ENCODE data around the gene IQGAP2. TPM values are rescaled to one million over a fixed set of nuclear protein-coding genes. Genes with fewer than 3 reads are reported as not detected.

IQGAP2 gene
- total RNA-seq, 3 donors from 2014 or later (not counting 1 experiment from before 2014, with no cell fraction given), result 172 to 218 (median 207) TPM

DNA sequence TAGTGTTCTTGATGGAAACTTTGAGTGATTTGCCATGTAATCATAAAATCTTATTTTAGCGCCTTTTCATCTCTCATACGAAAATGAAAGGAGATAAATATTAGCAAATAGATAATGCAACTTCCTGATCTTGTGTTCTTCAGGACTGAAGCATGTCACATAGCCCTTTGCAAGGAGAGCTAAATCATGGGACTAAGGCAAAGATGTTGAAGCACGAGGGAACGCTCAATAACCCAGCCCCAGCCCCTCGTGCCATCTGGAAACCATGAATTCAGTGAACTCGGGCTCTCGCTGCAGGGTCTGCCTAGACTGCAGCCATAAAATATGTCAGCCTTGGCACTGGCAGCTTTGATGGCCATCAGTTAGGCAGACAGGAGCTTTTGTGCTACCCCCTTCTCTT, 161.9 kb downstream of the IQGAP2 start:
- peaks cover 13% of the 10 kb centered on the region for H3K36me3 Mint-ChIP-seq

DNA sequence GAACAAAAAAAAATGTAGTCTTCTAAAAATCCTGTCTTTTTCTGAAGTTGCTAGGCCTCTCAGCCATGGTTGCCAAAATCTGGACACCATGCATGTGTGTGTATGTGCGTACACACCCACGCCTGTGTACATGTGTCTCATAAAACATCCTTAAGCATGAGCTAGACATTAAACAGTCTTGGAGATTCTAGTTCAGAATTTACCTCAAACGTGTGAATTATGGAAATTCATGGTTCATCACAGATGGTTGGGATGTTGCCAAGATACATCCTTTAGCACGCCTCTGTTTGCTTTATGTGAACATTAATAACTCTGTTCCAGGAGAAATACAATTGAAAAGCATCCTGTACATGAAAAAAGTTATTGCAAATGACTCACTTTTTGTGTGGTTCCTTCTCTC, 167.1 kb downstream of the IQGAP2 start:
- intact Hi-C loops (cut with micrococcal nuclease), result no loop called here
- H3K27ac Mint-ChIP-seq, result peak overlapping the region; percentile 7 to 59
- Histone ChIP-seq H3K27ac (ENCODE audit: low read length) (no peak overlapping the region), H3K4me3 (ENCODE audit: low read length) (no peak overlapping the region), H3K36me3 (ENCODE audit: control insufficient read depth, insufficient read depth, low read length) (peaks cover 29% of the 10 kb centered on the region), H3K9me3 (ENCODE audit: control insufficient read depth, insufficient read depth, low read length) (no peaks in the 10 kb centered on the region), H3K4me1 (ENCODE audit: control insufficient read depth, insufficient read depth, low read length) (no peaks in the 10 kb centered on the region), H3K27me3 (ENCODE audit: control insufficient read depth, insufficient read depth, low read length) (no peaks in the 10 kb centered on the region)
- TF ChIP-seq, protein P1, sequence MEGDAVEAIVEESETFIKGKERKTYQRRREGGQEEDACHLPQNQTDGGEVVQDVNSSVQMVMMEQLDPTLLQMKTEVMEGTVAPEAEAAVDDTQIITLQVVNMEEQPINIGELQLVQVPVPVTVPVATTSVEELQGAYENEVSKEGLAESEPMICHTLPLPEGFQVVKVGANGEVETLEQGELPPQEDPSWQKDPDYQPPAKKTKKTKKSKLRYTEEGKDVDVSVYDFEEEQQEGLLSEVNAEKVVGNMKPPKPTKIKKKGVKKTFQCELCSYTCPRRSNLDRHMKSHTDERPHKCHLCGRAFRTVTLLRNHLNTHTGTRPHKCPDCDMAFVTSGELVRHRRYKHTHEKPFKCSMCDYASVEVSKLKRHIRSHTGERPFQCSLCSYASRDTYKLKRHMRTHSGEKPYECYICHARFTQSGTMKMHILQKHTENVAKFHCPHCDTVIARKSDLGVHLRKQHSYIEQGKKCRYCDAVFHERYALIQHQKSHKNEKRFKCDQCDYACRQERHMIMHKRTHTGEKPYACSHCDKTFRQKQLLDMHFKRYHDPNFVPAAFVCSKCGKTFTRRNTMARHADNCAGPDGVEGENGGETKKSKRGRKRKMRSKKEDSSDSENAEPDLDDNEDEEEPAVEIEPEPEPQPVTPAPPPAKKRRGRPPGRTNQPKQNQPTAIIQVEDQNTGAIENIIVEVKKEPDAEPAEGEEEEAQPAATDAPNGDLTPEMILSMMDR (IDR thresholded peaks at IDR 0.05), result no peak
- no peak for ATAC-seq
- no peaks in the 10 kb centered on the region for H3K9me3 Mint-ChIP-seq
- H3K27me3 Mint-ChIP-seq (ENCODE audit: low read depth in 2 of 2), result no peaks in the 10 kb centered on the region
- no peaks in the 10 kb centered on the region for H3K36me3 Mint-ChIP-seq
- peaks cover 24 to 38% of the 10 kb centered on the region in 2 donors for H3K4me1 Mint-ChIP-seq
- H3K4me3 Mint-ChIP-seq, result no peak overlapping the region
- DNase-seq, result no peak
- WGBS (ENCODE audit: insufficient coverage), result 93% methylated on average over 4 of the region's 4 CpGs

More for the DNA sequence above, 161.9 kb downstream of the IQGAP2 start:
- Mint-ChIP-seq H3K9me3 (no peaks in the 10 kb centered on the region), H3K4me1 (peaks cover 54 to 57% of the 10 kb centered on the region in 2 donors), H3K4me3 (no peak overlapping the region), H3K27me3 (ENCODE audit: low read depth in 2 of 2) (no peaks in the 10 kb centered on the region), H3K27ac (peak overlapping the region; percentile 29 to 67)
- intact Hi-C loops (cut with micrococcal nuclease), result no loop called here
- TF ChIP-seq, protein P1 (IDR thresholded peaks at IDR 0.05), result no peak
- ATAC-seq (no peak), DNase-seq (no peak)
- H3K27ac ChIP-seq (ENCODE audit: low read length), result no peak overlapping the region
- no peaks in the 10 kb centered on the region for H3K9me3 ChIP-seq (ENCODE audit: control insufficient read depth, insufficient read depth, low read length)
- H3K4me1 ChIP-seq (ENCODE audit: control insufficient read depth, insufficient read depth, low read length), result no peaks in the 10 kb centered on the region
- H3K4me3 ChIP-seq (ENCODE audit: low read length), result no peak overlapping the region
- 91% methylated on average over 7 of the region's 7 CpGs for WGBS (ENCODE audit: insufficient coverage)
- H3K36me3 ChIP-seq (ENCODE audit: control insufficient read depth, insufficient read depth, low read length), result peaks cover 29% of the 10 kb centered on the region
- H3K27me3 ChIP-seq (ENCODE audit: control insufficient read depth, insufficient read depth, low read length), result no peaks in the 10 kb centered on the region

DNA sequence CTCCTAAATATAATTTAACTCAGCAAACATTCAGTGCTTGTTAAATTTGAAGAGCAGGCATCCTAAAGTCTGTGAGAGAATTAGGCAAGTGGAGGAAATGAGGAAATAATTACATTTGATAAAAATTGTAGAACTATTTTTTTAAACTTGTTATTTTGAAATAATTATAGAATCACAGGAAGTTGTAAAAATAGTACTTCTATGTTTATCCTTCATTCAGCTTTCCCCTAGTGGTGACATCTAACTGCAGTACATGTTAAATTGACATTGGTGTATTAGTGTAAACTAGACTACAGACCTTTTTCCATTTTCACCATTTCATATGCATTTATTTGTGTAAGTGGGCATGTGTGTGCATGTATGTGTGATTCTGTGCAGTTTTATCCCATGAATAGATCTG, 168.5 kb downstream of the IQGAP2 start:
- H3K27ac Mint-ChIP-seq, result peak overlapping the region in 1 of 2 donors; percentile 65
- no peak overlapping the region for H3K27ac ChIP-seq (ENCODE audit: low read length)
- no peaks in the 10 kb centered on the region for H3K9me3 ChIP-seq (ENCODE audit: control insufficient read depth, insufficient read depth, low read length)
- no peaks in the 10 kb centered on the region for H3K27me3 ChIP-seq (ENCODE audit: control insufficient read depth, insufficient read depth, low read length)
- intact Hi-C loops (cut with micrococcal nuclease), result no loop called here
- H3K4me3 Mint-ChIP-seq, result no peak overlapping the region
- TF ChIP-seq, protein P1 (IDR thresholded peaks at IDR 0.05), result no peak
- no peaks in the 10 kb centered on the region for H3K27me3 Mint-ChIP-seq (ENCODE audit: low read depth in 2 of 2)
- no peaks in the 10 kb centered on the region for H3K9me3 Mint-ChIP-seq
- H3K4me1 Mint-ChIP-seq, result peaks cover 10 to 24% of the 10 kb centered on the region in 2 donors
- H3K36me3 ChIP-seq (ENCODE audit: control insufficient read depth, insufficient read depth, low read length), result peaks cover 22% of the 10 kb centered on the region
- ATAC-seq (no peak), DNase-seq (no peak)
- H3K36me3 Mint-ChIP-seq, result no peaks in the 10 kb centered on the region
- no peaks in the 10 kb centered on the region for H3K4me1 ChIP-seq (ENCODE audit: control insufficient read depth, insufficient read depth, low read length)
- no peak overlapping the region for H3K4me3 ChIP-seq (ENCODE audit: low read length)

DNA sequence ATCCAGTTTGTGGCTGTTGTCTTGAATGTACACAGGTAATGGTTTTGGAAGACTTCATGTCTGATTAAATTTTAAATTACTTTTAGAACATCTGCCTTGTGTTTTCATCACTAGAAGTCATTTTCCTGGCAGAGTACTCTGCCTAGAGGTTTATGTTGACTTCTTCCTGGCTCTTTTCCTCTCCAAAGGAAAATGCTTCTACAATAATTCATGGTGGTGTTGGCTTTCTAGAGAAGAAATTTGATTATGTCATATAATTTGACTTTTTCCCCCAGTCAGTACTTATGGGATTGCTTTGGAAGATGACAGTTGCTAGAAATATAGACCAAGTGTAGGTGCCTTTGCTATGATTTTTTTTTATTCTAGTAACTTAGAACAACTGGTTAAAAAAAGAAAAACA, 173.4 kb downstream of the IQGAP2 start:
- Mint-ChIP-seq H3K9me3 (no peaks in the 10 kb centered on the region), H3K27ac (peak overlapping the region; percentile 53 to 60)
- intact Hi-C loops (cut with micrococcal nuclease), result no loop called here

More for the DNA sequence above, 173.4 kb downstream of the IQGAP2 start:
- Mint-ChIP-seq H3K4me3 (no peak overlapping the region), H3K4me1 (peaks cover 22 to 23% of the 10 kb centered on the region in 2 donors), H3K27me3 (ENCODE audit: low read depth in 2 of 2) (no peaks in the 10 kb centered on the region), H3K36me3 (no peaks in the 10 kb centered on the region)
- TF ChIP-seq, protein P1 (IDR thresholded peaks at IDR 0.05), result no peak
- Histone ChIP-seq H3K27ac (ENCODE audit: low read length) (no peak overlapping the region), H3K36me3 (ENCODE audit: control insufficient read depth, insufficient read depth, low read length) (peaks cover 23% of the 10 kb centered on the region), H3K4me1 (ENCODE audit: control insufficient read depth, insufficient read depth, low read length) (peaks cover 3% of the 10 kb centered on the region), H3K4me3 (ENCODE audit: low read length) (no peak overlapping the region), H3K9me3 (ENCODE audit: control insufficient read depth, insufficient read depth, low read length) (no peaks in the 10 kb centered on the region), H3K27me3 (ENCODE audit: control insufficient read depth, insufficient read depth, low read length) (no peaks in the 10 kb centered on the region)
- no peak for DNase-seq
- ATAC-seq, result no peak
